ENCODE data around the gene SLIT3. TPM values are rescaled to one million over a fixed set of nuclear protein-coding genes. Genes with fewer than 3 reads are reported as not detected.

Gene SLIT3
- total and polyA plus RNA-seq, 5 donors from 2014 or later: not detected

GRCh38 chr5:169039592-169039991 is 261.3 kb downstream of the SLIT3 start:
- DNase-seq (no peak), ATAC-seq (ENCODE audit: low read depth in 2 of 2) (no peak)
- peaks cover 0 to 2% (median 0%) of the 10 kb centered on the region in 7 donors for H3K9me3 Mint-ChIP-seq
- Histone ChIP-seq H3K4me3 (ENCODE audit: low read depth, low read length) (no peak overlapping the region), H3K27ac (ENCODE audit: insufficient read depth, low read length, poor library complexity, severe bottlenecking) (no peak overlapping the region), H3K9me3 (ENCODE audit: control insufficient read depth in 2 of 2, low read length in 2 of 2) (no peaks in the 10 kb centered on the region), H3K27me3 (ENCODE audit: control insufficient read depth, insufficient read depth, low read length) (no peaks in the 10 kb centered on the region), H3K4me1 (ENCODE audit: control insufficient read depth, insufficient read depth, low read length, poor library complexity, severe bottlenecking) (no peaks in the 10 kb centered on the region), H3K36me3 (ENCODE audit: control insufficient read depth, insufficient read depth, low read length) (no peaks in the 10 kb centered on the region)
- no peaks in the 10 kb centered on the region for H3K36me3 Mint-ChIP-seq
- H3K27me3 Mint-ChIP-seq: no peaks in the 10 kb centered on the region
- H3K4me3 Mint-ChIP-seq: no peak overlapping the region
- H3K4me1 Mint-ChIP-seq: no peaks in the 10 kb centered on the region
- H3K27ac Mint-ChIP-seq: no peak overlapping the region

DNA sequence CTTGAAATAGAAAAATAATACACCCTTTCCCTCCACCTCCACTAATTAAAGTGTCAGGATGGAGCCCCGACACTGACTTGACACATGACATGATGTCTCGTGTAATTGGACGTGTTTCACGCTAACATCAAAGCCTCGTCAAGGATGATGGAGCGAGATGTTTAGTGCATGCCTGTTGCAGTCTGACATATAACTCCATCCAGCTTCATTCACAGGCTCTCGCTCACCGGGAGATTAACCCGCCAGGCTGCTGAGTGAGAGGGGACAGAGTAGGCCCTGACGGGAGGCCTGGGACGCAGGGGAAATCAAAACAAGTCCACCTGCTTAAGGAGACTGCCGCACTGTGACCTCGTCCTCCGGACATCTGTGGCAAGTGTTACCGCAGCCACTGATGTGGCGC is 263.5 kb downstream of the SLIT3 start:
- peaks cover 0 to 2% of the 10 kb centered on the region in 2 experiments for H3K9me3 ChIP-seq (ENCODE audit: control insufficient read depth in 2 of 2, low read length in 2 of 2)
- H3K27ac Mint-ChIP-seq: no peak overlapping the region
- DNase-seq: no peak
- no peaks in the 10 kb centered on the region for H3K36me3 ChIP-seq (ENCODE audit: control insufficient read depth, insufficient read depth, low read length)
- no peak overlapping the region for H3K4me3 Mint-ChIP-seq
- H3K27ac ChIP-seq (ENCODE audit: insufficient read depth, low read length, poor library complexity, severe bottlenecking): no peak overlapping the region
- H3K27me3 ChIP-seq (ENCODE audit: control insufficient read depth, insufficient read depth, low read length): no peaks in the 10 kb centered on the region
- H3K4me1 ChIP-seq (ENCODE audit: control insufficient read depth, insufficient read depth, low read length, poor library complexity, severe bottlenecking): no peaks in the 10 kb centered on the region
- H3K36me3 Mint-ChIP-seq: no peaks in the 10 kb centered on the region
- no peaks in the 10 kb centered on the region for H3K4me1 Mint-ChIP-seq
- no peak for ATAC-seq (ENCODE audit: low read depth in 2 of 2)
- no peak overlapping the region for H3K4me3 ChIP-seq (ENCODE audit: low read depth, low read length)
- H3K27me3 Mint-ChIP-seq: no peaks in the 10 kb centered on the region
- H3K9me3 Mint-ChIP-seq: peaks cover 0 to 5% (median 3%) of the 10 kb centered on the region in 7 donors

DNA sequence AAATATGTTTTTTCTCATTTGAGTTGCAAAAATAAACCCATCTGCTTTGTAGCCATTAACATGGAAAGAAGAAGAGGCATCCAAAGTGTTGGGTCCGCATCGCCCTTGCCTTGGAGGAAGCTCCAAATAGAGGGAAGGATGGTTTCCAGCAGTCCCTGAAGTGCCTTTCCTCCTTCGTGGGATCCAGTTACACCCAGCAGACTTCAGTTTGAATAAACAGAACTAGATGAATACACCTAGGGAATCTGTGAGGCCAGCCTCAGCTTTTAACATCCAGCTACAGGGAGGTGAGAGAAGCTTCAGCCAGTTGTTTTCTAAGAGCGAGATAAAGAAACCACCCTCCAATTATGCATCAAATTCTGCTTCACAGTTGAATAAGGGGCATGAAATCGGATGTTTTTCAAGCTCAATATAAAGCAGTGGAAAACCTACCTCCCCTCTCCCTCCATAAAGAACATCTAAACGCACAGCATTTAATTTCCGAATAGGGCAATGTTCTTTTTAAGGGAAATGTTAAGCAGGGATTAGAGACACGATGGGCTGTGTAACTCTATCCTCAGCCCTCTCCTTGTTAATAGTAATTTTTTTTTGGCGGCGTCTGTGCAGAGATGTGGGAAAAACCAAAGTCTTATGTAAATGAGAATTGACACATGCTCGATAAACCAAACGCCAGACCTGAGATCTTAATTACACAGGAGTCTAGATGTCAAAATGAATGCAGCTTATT is 264.7 kb downstream of the SLIT3 start:
- Mint-ChIP-seq H3K9me3 (peaks cover 0 to 5% (median 3%) of the 10 kb centered on the region in 7 donors), H3K4me1 (no peaks in the 10 kb centered on the region), H3K27ac (no peak overlapping the region), H3K27me3 (peaks cover 3% of the 10 kb centered on the region), H3K36me3 (no peaks in the 10 kb centered on the region), H3K4me3 (no peak overlapping the region)
- Histone ChIP-seq H3K36me3 (ENCODE audit: control insufficient read depth, insufficient read depth, low read length) (no peaks in the 10 kb centered on the region), H3K4me3 (ENCODE audit: low read depth, low read length) (no peak overlapping the region), H3K27ac (ENCODE audit: insufficient read depth, low read length, poor library complexity, severe bottlenecking) (no peak overlapping the region), H3K4me1 (ENCODE audit: control insufficient read depth, insufficient read depth, low read length, poor library complexity, severe bottlenecking) (no peaks in the 10 kb centered on the region), H3K27me3 (ENCODE audit: control insufficient read depth, insufficient read depth, low read length) (no peaks in the 10 kb centered on the region), H3K9me3 (ENCODE audit: control insufficient read depth in 2 of 2, low read length in 2 of 2) (peaks cover 0 to 2% of the 10 kb centered on the region in 2 experiments)
- DNase-seq (no peak), ATAC-seq (ENCODE audit: low read depth in 2 of 2) (no peak)

GRCh38 chr5:169029661-169030274 is 271.2 kb downstream of the SLIT3 start:
- H3K27ac Mint-ChIP-seq: no peak overlapping the region
- H3K36me3 Mint-ChIP-seq: no peaks in the 10 kb centered on the region
- no peaks in the 10 kb centered on the region for H3K4me1 Mint-ChIP-seq
- H3K4me3 Mint-ChIP-seq: no peak overlapping the region
- peaks cover 0 to 2% of the 10 kb centered on the region in 2 experiments for H3K9me3 ChIP-seq (ENCODE audit: control insufficient read depth in 2 of 2, low read length in 2 of 2)
- H3K9me3 Mint-ChIP-seq: peaks cover 0 to 4% (median 3%) of the 10 kb centered on the region in 7 donors
- no peak for DNase-seq
- no peak overlapping the region for H3K4me3 ChIP-seq (ENCODE audit: low read depth, low read length)
- ATAC-seq (ENCODE audit: low read depth in 2 of 2): no peak
- no peaks in the 10 kb centered on the region for H3K36me3 ChIP-seq (ENCODE audit: control insufficient read depth, insufficient read depth, low read length)
- peaks cover 9% of the 10 kb centered on the region for H3K27me3 ChIP-seq (ENCODE audit: control insufficient read depth, insufficient read depth, low read length)
- H3K4me1 ChIP-seq (ENCODE audit: control insufficient read depth, insufficient read depth, low read length, poor library complexity, severe bottlenecking): no peaks in the 10 kb centered on the region
- peaks cover 5% of the 10 kb centered on the region for H3K27me3 Mint-ChIP-seq
- no peak overlapping the region for H3K27ac ChIP-seq (ENCODE audit: insufficient read depth, low read length, poor library complexity, severe bottlenecking)

GRCh38 chr5:169029037-169029436 is 271.9 kb downstream of the SLIT3 start:
- Mint-ChIP-seq H3K27ac (no peak overlapping the region), H3K4me1 (no peaks in the 10 kb centered on the region)

GRCh38 chr5:169027501-169028061 is 273.4 kb downstream of the SLIT3 start:
- H3K27me3 ChIP-seq (ENCODE audit: control insufficient read depth, insufficient read depth, low read length): peaks cover 9% of the 10 kb centered on the region
- ATAC-seq (ENCODE audit: low read depth in 2 of 2): no peak
- Mint-ChIP-seq H3K4me1 (no peaks in the 10 kb centered on the region), H3K9me3 (peaks cover 0 to 2% (median 0%) of the 10 kb centered on the region in 7 donors), H3K36me3 (no peaks in the 10 kb centered on the region), H3K4me3 (no peak overlapping the region), H3K27ac (no peak overlapping the region), H3K27me3 (peaks cover 5% of the 10 kb centered on the region)
- no peaks in the 10 kb centered on the region for H3K9me3 ChIP-seq (ENCODE audit: control insufficient read depth in 2 of 2, low read length in 2 of 2)
- no peak for DNase-seq
- H3K27ac ChIP-seq (ENCODE audit: insufficient read depth, low read length, poor library complexity, severe bottlenecking): no peak overlapping the region
- H3K36me3 ChIP-seq (ENCODE audit: control insufficient read depth, insufficient read depth, low read length): no peaks in the 10 kb centered on the region
- no peak overlapping the region for H3K4me3 ChIP-seq (ENCODE audit: low read depth, low read length)
- no peaks in the 10 kb centered on the region for H3K4me1 ChIP-seq (ENCODE audit: control insufficient read depth, insufficient read depth, low read length, poor library complexity, severe bottlenecking)

More at GRCh38 chr5:169029037-169029436, 271.9 kb downstream of the SLIT3 start:
- H3K27me3 Mint-ChIP-seq: peaks cover 5% of the 10 kb centered on the region
- DNase-seq (no peak), ATAC-seq (ENCODE audit: low read depth in 2 of 2) (no peak)
- no peaks in the 10 kb centered on the region for H3K36me3 Mint-ChIP-seq
- Histone ChIP-seq H3K9me3 (ENCODE audit: control insufficient read depth in 2 of 2, low read length in 2 of 2) (peaks cover 0 to 2% of the 10 kb centered on the region in 2 experiments), H3K4me3 (ENCODE audit: low read depth, low read length) (no peak overlapping the region), H3K36me3 (ENCODE audit: control insufficient read depth, insufficient read depth, low read length) (no peaks in the 10 kb centered on the region), H3K27me3 (ENCODE audit: control insufficient read depth, insufficient read depth, low read length) (peaks cover 9% of the 10 kb centered on the region), H3K4me1 (ENCODE audit: control insufficient read depth, insufficient read depth, low read length, poor library complexity, severe bottlenecking) (no peaks in the 10 kb centered on the region), H3K27ac (ENCODE audit: insufficient read depth, low read length, poor library complexity, severe bottlenecking) (no peak overlapping the region)
- H3K4me3 Mint-ChIP-seq: no peak overlapping the region
- peaks cover 0 to 4% (median 2%) of the 10 kb centered on the region in 7 donors for H3K9me3 Mint-ChIP-seq

DNA sequence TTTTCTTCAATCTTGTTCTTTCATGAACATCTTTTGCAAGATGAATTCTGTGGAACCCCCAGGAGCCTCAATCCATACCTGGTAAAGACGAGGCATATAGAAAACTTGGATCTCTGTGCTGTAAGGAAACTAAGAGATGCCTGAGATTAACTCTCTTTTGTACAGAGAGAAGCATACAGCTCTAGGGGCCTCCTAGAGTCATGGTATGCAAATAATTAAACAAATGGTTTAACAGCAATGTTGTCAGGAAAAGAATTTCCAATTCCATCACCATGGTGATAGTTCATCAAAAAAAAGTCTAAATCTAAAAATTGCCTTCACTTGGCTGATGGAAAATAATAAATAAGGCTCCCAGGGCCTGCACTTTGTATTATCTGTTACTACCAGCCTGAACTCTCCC is 275.4 kb downstream of the SLIT3 start:
- no peaks in the 10 kb centered on the region for H3K4me1 Mint-ChIP-seq
- H3K9me3 Mint-ChIP-seq: peaks cover 0 to 2% (median 0%) of the 10 kb centered on the region in 7 donors
- H3K27ac Mint-ChIP-seq: no peak overlapping the region
- no peak overlapping the region for H3K4me3 Mint-ChIP-seq
- peaks cover 9% of the 10 kb centered on the region for H3K27me3 ChIP-seq (ENCODE audit: control insufficient read depth, insufficient read depth, low read length)
- no peaks in the 10 kb centered on the region for H3K4me1 ChIP-seq (ENCODE audit: control insufficient read depth, insufficient read depth, low read length, poor library complexity, severe bottlenecking)
- H3K36me3 ChIP-seq (ENCODE audit: control insufficient read depth, insufficient read depth, low read length): no peaks in the 10 kb centered on the region
- H3K36me3 Mint-ChIP-seq: no peaks in the 10 kb centered on the region
- H3K9me3 ChIP-seq (ENCODE audit: control insufficient read depth in 2 of 2, low read length in 2 of 2): no peaks in the 10 kb centered on the region
- no peak overlapping the region for H3K27ac ChIP-seq (ENCODE audit: insufficient read depth, low read length, poor library complexity, severe bottlenecking)
- H3K27me3 Mint-ChIP-seq: no peaks in the 10 kb centered on the region
- ATAC-seq (ENCODE audit: low read depth in 2 of 2): no peak
- no peak overlapping the region for H3K4me3 ChIP-seq (ENCODE audit: low read depth, low read length)
- DNase-seq: no peak

All from CD4-positive, CD25-positive, alpha-beta regulatory T cell (primary cell).